Endothelial cell of umbilical vein (primary cell): ENCODE measurements around the gene EEFSEC. TPM values are rescaled to one million over a fixed set of nuclear protein-coding genes. Genes with fewer than 3 reads are reported as not detected.

Experiments used
- BruUV-seq: library from RNA; stranded (reverse); fragments of 400-500 nt; replicated peaks from 2 replicates; lab custom pipeline; 2021; lab: Mats Ljungman, UMichigan
- CTCF ChIA-PET: fragments of 300-600, 350-600 bp; sonication (Branson Sonifier 250); formaldehyde crosslinking; loops from one replicate; lab custom pipeline; 2021; ENCODE audit warnings: antibody characterized with exemption, inconsistent platforms; lab: Charles Lee
- POLR2A ChIA-PET: fragments of 300-600, 350-600 bp; sonication (Branson Sonifier 250); formaldehyde crosslinking; loops from one replicate; lab custom pipeline; 2021; ENCODE audit warnings: antibody characterized with exemption, inconsistent platforms; lab: Charles Lee
- DNase-seq: peaks from one replicate; pipeline ENCODE4 v3.0.0-alpha.2; 2011; ENCODE audit warnings: low read depth, low spot score
- FAIRE-seq: peaks from 2 replicates; lab custom pipeline; 2011; peaks lifted over from hg19 to GRCh38; lab: Jason Lieb, UNC
- H2AFZ ChIP-seq: 2 replicates; pipeline ENCODE4 v1.6.0; 2012; ENCODE audit warnings: low read depth, low read length, control low read depth, inconsistent platforms
- H3K27ac ChIP-seq: 2 replicates; pipeline ENCODE4 v1.5.1; 2011; ENCODE audit warnings: low read depth, mild to moderate bottlenecking, control low read depth, low read length, moderate library complexity; ENCODE audit not compliant: insufficient read depth
- H3K27me3 ChIP-seq, 2 experiments: 2 replicates each; pipeline versions ENCODE4 v1.6.0 to v1.6.1; 2011; ENCODE audit warnings: low read length in 2 of 2, mixed read lengths in 1 of 2; ENCODE audit not compliant: control insufficient read depth in 2 of 2, insufficient read depth in 2 of 2
- H3K36me3 ChIP-seq, 2 experiments: 2 replicates in 1 of 2; 3 replicates in 1 of 2; pipeline ENCODE4 v1.5.1; 2011; ENCODE audit warnings: low read length in 2 of 2, mild to moderate bottlenecking in 1 of 2, moderate library complexity in 1 of 2; ENCODE audit not compliant: control insufficient read depth in 2 of 2, insufficient read depth in 2 of 2; ENCODE audit errors: extremely low read depth in 1 of 2
- H3K4me1 ChIP-seq: 3 replicates; pipeline ENCODE4 v1.5.1; 2011; ENCODE audit warnings: mild to moderate bottlenecking, low read length; ENCODE audit not compliant: control insufficient read depth, insufficient read depth; ENCODE audit errors: extremely low read depth
- H3K4me2 ChIP-seq: 2 replicates; pipeline ENCODE4 v1.6.1; 2011; ENCODE audit warnings: low read length, control low read depth, mixed read lengths; ENCODE audit not compliant: insufficient read depth
- H3K4me3 ChIP-seq, 3 experiments: fragments of 200-600 bp in 1 of 3; sonication (generic), shearing (Covaris generic) in 1 of 3; replicated peaks in 1 of 3; 2 replicates each; pipeline ENCODE4 v1.5.1; 2011 to 2016; ENCODE audit warnings: control low read depth in 3 of 3, low read length in 3 of 3, mild to moderate bottlenecking in 2 of 3, inconsistent platforms in 1 of 3, low read depth in 1 of 3, moderate library complexity in 1 of 3; ENCODE audit not compliant: insufficient read depth in 1 of 3
- H3K79me2 ChIP-seq: 2 replicates; pipeline ENCODE4 v1.6.0; 2012; ENCODE audit warnings: low read length, inconsistent platforms; ENCODE audit not compliant: control insufficient read depth, insufficient read depth
- H3K9ac ChIP-seq: replicated peaks from 2 replicates; pipeline ENCODE3; 2011; ENCODE audit warnings: low read length, control low read depth; ENCODE audit not compliant: insufficient read depth; ENCODE audit errors: extremely low read depth
- H3K9me1 ChIP-seq: replicated peaks from 3 replicates; pipeline ENCODE4 v1.6.0; 2011; ENCODE audit warnings: mild to moderate bottlenecking, low read length; ENCODE audit not compliant: control insufficient read depth, insufficient read depth; ENCODE audit errors: extremely low read depth
- H3K9me3 ChIP-seq: replicated peaks from 2 replicates; pipeline ENCODE4 v1.5.1; 2012; ENCODE audit warnings: low read length, inconsistent platforms; ENCODE audit not compliant: control insufficient read depth, insufficient read depth
- H4K20me1 ChIP-seq: replicated peaks from 2 replicates; pipeline ENCODE3; 2011; ENCODE audit warnings: mild to moderate bottlenecking, low read length; ENCODE audit not compliant: control insufficient read depth, insufficient read depth; ENCODE audit errors: extremely low read depth
- EZH2 ChIP-seq: IDR thresholded peaks from 2 replicates; pipeline ENCODE4 v1.6.1; 2012; ENCODE audit warnings: borderline replicate concordance, low read depth, mild to moderate bottlenecking, moderate library complexity, low read length, inconsistent platforms; ENCODE audit not compliant: severe bottlenecking
- FOS ChIP-seq: IDR thresholded peaks from 2 replicates; pipeline ENCODE4 v1.6.1; 2011; ENCODE audit warnings: mild to moderate bottlenecking, low read length, moderate library complexity, borderline replicate concordance; ENCODE audit not compliant: insufficient read depth
- GATA2 ChIP-seq: IDR thresholded peaks from 2 replicates; pipeline ENCODE4 v1.7.0; 2011; ENCODE audit warnings: low read depth, mild to moderate bottlenecking, moderate library complexity, mixed read lengths, low read length; ENCODE audit not compliant: insufficient read length, insufficient read depth
- JUN ChIP-seq: IDR thresholded peaks from 2 replicates; pipeline ENCODE4 v1.6.1; 2011; ENCODE audit warnings: borderline replicate concordance, low read depth; ENCODE audit not compliant: insufficient read length, insufficient read depth
- MYC ChIP-seq: IDR thresholded peaks from one replicate; pipeline ENCODE4 v1.6.1; 2011; ENCODE audit warnings: mild to moderate bottlenecking, low read depth, low read length
- POLR2A ChIP-seq: IDR thresholded peaks from 2 replicates; pipeline ENCODE4 v1.6.1; 2012; ENCODE audit warnings: low read depth, mild to moderate bottlenecking, control low read depth, low read length
- POLR2AphosphoS5 ChIP-seq: IDR thresholded peaks from 2 replicates; pipeline ENCODE4 v1.6.1; 2012; ENCODE audit warnings: low read depth, mild to moderate bottlenecking, control low read depth, low read length, moderate library complexity; ENCODE audit not compliant: insufficient read depth
- dilution Hi-C: fragments of 300-500 bp; cut with MboI; formaldehyde crosslinking; loops from one replicate; pipeline ENCODE4 v1.15.0; 2019; ENCODE audit warnings: low sequenced_read_pairs; ENCODE audit not compliant: extremely low pct_ligation_motif_present
- intact Hi-C: fragments of 100-400 bp; cut with micrococcal nuclease; formaldehyde crosslinking; loops from one replicate; pipeline ENCODE4 v1.10.0; 2022
- polyA plus RNA-seq, 4 experiments: library from polyadenylated mRNA; depleted of rRNA in 3 of 4; stranded (reverse) in 3 of 4; unstranded in 1 of 4; fragments of >200 nt; gene quantifications; 2 replicates each; pipeline versions ENCODE4 v1.2.1 to v1.2.3, GENCODE V29; 2011 to 2012; ENCODE audit warnings: missing spikeins in 1 of 4
- total RNA-seq: library from RNA; stranded (reverse); gene quantifications from 2 replicates; pipeline ENCODE4 v1.2.3, GENCODE V29; 2021
- TF ChIP-seq, protein P1 (sequence below): IDR thresholded peaks from 2 replicates; pipeline ENCODE4 v1.6.1; 2011; ENCODE audit not compliant: insufficient read depth, insufficient read length
- TF ChIP-seq, protein P2 (sequence below), 2 donors: IDR thresholded peaks; 1 replicate in 1 of 2; 2 replicates in 1 of 2; pipeline ENCODE4 v1.5.1; 2011; ENCODE audit warnings: low read length in 2 of 2, mild to moderate bottlenecking in 2 of 2, moderate library complexity in 2 of 2, control low read depth in 1 of 2, inconsistent platforms in 1 of 2, low read depth in 1 of 2; ENCODE audit not compliant: insufficient read depth in 1 of 2; ENCODE audit errors: extremely low read depth in 1 of 2

The EEFSEC gene
- total and polyA plus RNA-seq, 2 donors (not counting 3 experiments of a cell fraction or from before 2014, with no cell fraction given): 13.1 to 14.5 TPM

DNA sequence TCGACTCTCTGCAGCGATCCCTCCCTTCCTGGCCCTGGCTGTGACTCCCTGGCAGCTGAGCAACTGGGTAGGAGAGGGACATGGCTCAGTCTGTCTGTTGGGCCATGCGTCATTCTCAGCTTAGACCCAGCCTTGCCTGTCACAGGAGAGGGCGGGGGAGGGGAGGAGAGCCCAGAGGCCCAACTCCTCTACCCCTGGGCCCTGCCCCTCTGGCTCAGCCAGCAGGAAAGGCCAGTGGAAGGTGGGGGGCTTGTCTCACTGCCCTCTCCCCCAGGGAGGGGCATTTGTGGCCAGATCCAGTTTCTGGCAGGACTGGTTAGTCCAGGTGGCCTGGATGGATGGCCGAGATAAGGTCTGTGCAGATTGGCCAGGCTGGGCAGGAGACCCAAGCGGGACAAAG, 281.8 kb downstream of the EEFSEC start:
- Histone ChIP-seq H3K9me1 (no peaks in the 10 kb centered on the region), H3K9ac (no peak overlapping the region), H3K4me3 (no peak overlapping the region), H3K27ac (no peak overlapping the region), H2AFZ (no peak overlapping the region), H3K27me3 (peaks cover 29 to 36% of the 10 kb centered on the region in 2 experiments), H3K4me1 (no peaks in the 10 kb centered on the region), H3K36me3 (no peaks in the 10 kb centered on the region), H3K79me2 (no peaks in the 10 kb centered on the region), H3K9me3 (no peaks in the 10 kb centered on the region), H3K4me2 (no peak overlapping the region), H4K20me1 (no peaks in the 10 kb centered on the region)
- no peak for FAIRE-seq
- intact Hi-C loops (no loop called here), dilution Hi-C loops (loop anchor here (25.0 kb wide), 1 partner anchor 152 kb away; no protein-coding TSS in a partner anchor)
- BruUV-seq: no TSS peak
- POLR2A ChIA-PET: no interaction called here
- CTCF ChIA-PET: interaction anchor here (0.7 to 1.7 kb wide), 6 partner anchors 48 to 173 kb away, joined by 3 to 6 read pairs (median 3); no protein-coding TSS in a partner anchor
- no peak for TF ChIP-seq POLR2AphosphoS5
- TF ChIP-seq FOS: no peak
- TF ChIP-seq, protein P1, sequence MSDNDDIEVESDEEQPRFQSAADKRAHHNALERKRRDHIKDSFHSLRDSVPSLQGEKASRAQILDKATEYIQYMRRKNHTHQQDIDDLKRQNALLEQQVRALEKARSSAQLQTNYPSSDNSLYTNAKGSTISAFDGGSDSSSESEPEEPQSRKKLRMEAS: no peak
- TF ChIP-seq EZH2: no peak
- no peak for TF ChIP-seq MYC
- no peak for TF ChIP-seq GATA2
- no peak for TF ChIP-seq POLR2A
- TF ChIP-seq, protein P2, sequence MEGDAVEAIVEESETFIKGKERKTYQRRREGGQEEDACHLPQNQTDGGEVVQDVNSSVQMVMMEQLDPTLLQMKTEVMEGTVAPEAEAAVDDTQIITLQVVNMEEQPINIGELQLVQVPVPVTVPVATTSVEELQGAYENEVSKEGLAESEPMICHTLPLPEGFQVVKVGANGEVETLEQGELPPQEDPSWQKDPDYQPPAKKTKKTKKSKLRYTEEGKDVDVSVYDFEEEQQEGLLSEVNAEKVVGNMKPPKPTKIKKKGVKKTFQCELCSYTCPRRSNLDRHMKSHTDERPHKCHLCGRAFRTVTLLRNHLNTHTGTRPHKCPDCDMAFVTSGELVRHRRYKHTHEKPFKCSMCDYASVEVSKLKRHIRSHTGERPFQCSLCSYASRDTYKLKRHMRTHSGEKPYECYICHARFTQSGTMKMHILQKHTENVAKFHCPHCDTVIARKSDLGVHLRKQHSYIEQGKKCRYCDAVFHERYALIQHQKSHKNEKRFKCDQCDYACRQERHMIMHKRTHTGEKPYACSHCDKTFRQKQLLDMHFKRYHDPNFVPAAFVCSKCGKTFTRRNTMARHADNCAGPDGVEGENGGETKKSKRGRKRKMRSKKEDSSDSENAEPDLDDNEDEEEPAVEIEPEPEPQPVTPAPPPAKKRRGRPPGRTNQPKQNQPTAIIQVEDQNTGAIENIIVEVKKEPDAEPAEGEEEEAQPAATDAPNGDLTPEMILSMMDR (IDR thresholded peaks at IDR 0.05; ENCODE audit: extremely low read depth in 1 of 2, insufficient read depth in 1 of 2, low read depth in 1 of 2, low read length in 2 of 2): no peak
- TF ChIP-seq JUN: no peak
- no peak for DNase-seq
